ENCODE data around the gene MAGI1.

DNA sequence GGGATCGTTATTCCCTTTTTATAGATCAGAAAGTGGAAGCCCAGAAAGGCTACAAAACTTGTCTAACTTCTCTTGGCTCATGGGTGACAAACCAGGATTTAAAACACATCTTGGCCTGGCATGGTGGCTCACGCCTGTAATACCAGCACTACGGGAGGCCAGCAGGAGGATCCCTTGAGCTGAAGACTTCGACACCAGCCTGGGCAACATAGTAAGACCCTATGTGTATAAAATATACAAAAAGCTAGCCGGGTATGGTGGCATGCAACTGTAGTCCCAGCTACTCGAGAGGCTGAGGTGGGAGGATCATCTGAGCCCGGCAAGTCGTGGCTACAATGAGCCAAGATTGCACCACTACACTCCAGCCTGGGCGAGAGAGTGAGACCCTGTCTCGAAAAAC is 479.1 kb downstream of the MAGI1 start:
- no peak for TF ChIP-seq ZNF384 (IDR thresholded peaks at IDR 0.05)
- TF ChIP-seq NFRKB (IDR thresholded peaks at IDR 0.05), result no peak
- no peak for TF ChIP-seq FOXM1 (IDR thresholded peaks at IDR 0.05; ENCODE audit: borderline replicate concordance)
- no peak for TF ChIP-seq TARDBP (IDR thresholded peaks at IDR 0.05)
- TF ChIP-seq PKNOX1 (IDR thresholded peaks at IDR 0.05), result no peak
- TF ChIP-seq SUZ12 (IDR thresholded peaks at IDR 0.05), result no peak

Data from HEK293T (cell line).